Cortex of kidney (tissue), 1 donor: ENCODE data around the gene FRMD4B.

ENCODE experiments used
- DNase-seq: peaks from one replicate; lab custom pipeline; 2025; lab: John Stamatoyannopoulos, UW

The FRMD4B gene

GRCh38 chr3:69405067-69405466, 19.2 kb upstream of the FRMD4B start:
- no peak for DNase-seq

- no peak for DNase-seq
Observed at GRCh38 chr3:69403454-69403853, 17.6 kb upstream of the FRMD4B start.

- no peak for DNase-seq
Observed at GRCh38 chr3:69400683-69401082, 14.8 kb upstream of the FRMD4B start.

GRCh38 chr3:69392850-69393249, 7.0 kb upstream of the FRMD4B start:
- no peak for DNase-seq

GRCh38 chr3:69392415-69392814, 6.5 kb upstream of the FRMD4B start:
- DNase-seq, result no peak

- no peak for DNase-seq
Observed at GRCh38 chr3:69391554-69391953, 5.7 kb upstream of the FRMD4B start.

- no peak for DNase-seq
Observed at GRCh38 chr3:69390771-69391170, 4.9 kb upstream of the FRMD4B start.

GRCh38 chr3:69389520-69390248, 3.8 kb upstream of the FRMD4B start:
- no peak for DNase-seq

GRCh38 chr3:69388241-69388640, 2.4 kb upstream of the FRMD4B start:
- no peak for DNase-seq

- DNase-seq, result no peak
Observed at GRCh38 chr3:69386556-69387385, 883 bp upstream of the FRMD4B start.

- DNase-seq, result no peak
Observed at GRCh38 chr3:69385123-69385722, 665 bp downstream of the FRMD4B start.

GRCh38 chr3:69384326-69384725, 1.6 kb downstream of the FRMD4B start:
- DNase-seq, result no peak

GRCh38 chr3:69379661-69380060, 6.2 kb downstream of the FRMD4B start:
- DNase-seq, result no peak

- no peak for DNase-seq
Observed at GRCh38 chr3:69378112-69378802, 7.6 kb downstream of the FRMD4B start.

GRCh38 chr3:69377262-69377661, 8.6 kb downstream of the FRMD4B start:
- no peak for DNase-seq

- DNase-seq, result no peak
Observed at GRCh38 chr3:69376731-69377130, 9.2 kb downstream of the FRMD4B start.

- DNase-seq, result no peak
Observed at GRCh38 chr3:69371816-69372215, 14.1 kb downstream of the FRMD4B start.

GRCh38 chr3:69370901-69371301, 15.0 kb downstream of the FRMD4B start:
- no peak for DNase-seq

- DNase-seq, result no peak
Observed at GRCh38 chr3:69370156-69370883, 15.6 kb downstream of the FRMD4B start.

GRCh38 chr3:69368129-69368741, 17.7 kb downstream of the FRMD4B start:
- no peak for DNase-seq

- DNase-seq, result no peak
Observed at GRCh38 chr3:69367586-69367985, 18.3 kb downstream of the FRMD4B start.
